H9 (cell line): Measurements from ENCODE around the gene SLC6A8. TPM values are rescaled to one million over a fixed set of nuclear protein-coding genes. Genes with fewer than 3 reads are reported as not detected.
"Not testable (repeated sequence)": the region's sequence is repeated elsewhere in the genome, so short reads cannot be mapped to it uniquely, and the experiment has no call there.

Experiments
- DNase-seq: peaks from one replicate; pipeline ENCODE4 v3.0.0-alpha.2; 2017
- H2AFZ ChIP-seq: one replicate; pipeline ENCODE4 v1.6.1; 2013; ENCODE audit warnings: mild to moderate bottlenecking, low read length, control low read depth, moderate library complexity
- H2AK5ac ChIP-seq: 2 replicates; pipeline ENCODE4 v1.6.1; 2013; ENCODE audit warnings: low read length, control low read depth, mixed read lengths; ENCODE audit not compliant: insufficient read length
- H2BK120ac ChIP-seq: one replicate; pipeline ENCODE4 v1.6.1; 2013; ENCODE audit warnings: low read depth, mild to moderate bottlenecking, low read length, control low read depth, inconsistent platforms; ENCODE audit not compliant: poor library complexity, severe bottlenecking
- H2BK12ac ChIP-seq: 2 replicates; pipeline ENCODE4 v1.6.1; 2013; ENCODE audit warnings: low read length, control low read depth, mixed read lengths, low read depth; ENCODE audit not compliant: insufficient read length
- H2BK15ac ChIP-seq: 2 replicates; pipeline ENCODE4 v1.6.1; 2013; ENCODE audit warnings: low read depth, low read length, control low read depth
- H2BK20ac ChIP-seq: one replicate; pipeline ENCODE4 v1.6.1; 2013; ENCODE audit warnings: low read depth, mild to moderate bottlenecking, low read length, control low read depth, inconsistent platforms; ENCODE audit not compliant: poor library complexity, severe bottlenecking
- H2BK5ac ChIP-seq: 2 replicates; pipeline ENCODE4 v1.6.1; 2013; ENCODE audit warnings: low read length, control low read depth, mixed read lengths; ENCODE audit not compliant: insufficient read length
- H3K14ac ChIP-seq: 2 replicates; pipeline ENCODE4 v1.6.1; 2013; ENCODE audit warnings: low read length, control low read depth; ENCODE audit not compliant: insufficient read depth
- H3K18ac ChIP-seq: 2 replicates; pipeline ENCODE4 v1.6.1; 2013; ENCODE audit warnings: low read depth, mild to moderate bottlenecking, mixed read lengths, low read length, control low read depth; ENCODE audit not compliant: insufficient read length
- H3K23ac ChIP-seq: 2 replicates; pipeline ENCODE4 v1.6.1; 2013; ENCODE audit warnings: low read length, control low read depth, mixed read lengths, low read depth; ENCODE audit not compliant: insufficient read length
- H3K23me2 ChIP-seq: 2 replicates; pipeline ENCODE4 v1.6.1; 2013; ENCODE audit warnings: low read depth, mild to moderate bottlenecking, mixed read lengths, low read length, control low read depth; ENCODE audit not compliant: insufficient read length, poor library complexity, severe bottlenecking
- H3K27ac ChIP-seq: 2 replicates; pipeline ENCODE4 v1.5.1; 2013; ENCODE audit warnings: low read length, control low read depth, mixed read lengths, low read depth; ENCODE audit not compliant: insufficient read length
- H3K27me3 ChIP-seq: 2 replicates; pipeline ENCODE4 v1.6.1; 2013; ENCODE audit warnings: low read length, control low read depth, inconsistent platforms; ENCODE audit not compliant: insufficient read depth
- H3K4ac ChIP-seq: 2 replicates; pipeline ENCODE4 v1.6.1; 2013; ENCODE audit warnings: low read depth, mild to moderate bottlenecking, control low read depth, inconsistent platforms, low read length, moderate library complexity
- H3K4me1 ChIP-seq: 2 replicates; pipeline ENCODE4 v1.6.1; 2013; ENCODE audit warnings: low read length, control low read depth, inconsistent platforms; ENCODE audit not compliant: insufficient read depth
- H3K4me2 ChIP-seq: 2 replicates; pipeline ENCODE4 v1.6.1; 2013; ENCODE audit warnings: low read length, control low read depth, mixed read lengths; ENCODE audit not compliant: insufficient read length, insufficient read depth
- H3K56ac ChIP-seq: 2 replicates; pipeline ENCODE4 v1.6.1; 2013; ENCODE audit warnings: low read depth, mild to moderate bottlenecking, mixed read lengths, low read length, control low read depth; ENCODE audit not compliant: insufficient read length
- H3K79me1 ChIP-seq: 2 replicates; pipeline ENCODE4 v1.6.1; 2013; ENCODE audit warnings: low read depth, mild to moderate bottlenecking, moderate library complexity, low read length, control low read depth, inconsistent platforms; ENCODE audit not compliant: insufficient read depth, poor library complexity, severe bottlenecking
- H3K79me2 ChIP-seq: 2 replicates; pipeline ENCODE4 v1.6.1; 2013; ENCODE audit warnings: low read length, control low read depth, inconsistent platforms; ENCODE audit not compliant: insufficient read depth
- H3K9ac ChIP-seq: 2 replicates; pipeline ENCODE4 v1.6.1; 2013; ENCODE audit warnings: low read length, control low read depth, mixed read lengths; ENCODE audit not compliant: insufficient read length; ENCODE audit errors: extremely low read depth
- H3K9me3 ChIP-seq: one replicate; pipeline ENCODE4 v1.6.1; 2013; ENCODE audit warnings: low read depth, low read length, inconsistent platforms; ENCODE audit not compliant: control insufficient read depth
- H3T11ph ChIP-seq: one replicate; pipeline ENCODE4 v1.6.1; 2013; ENCODE audit warnings: mild to moderate bottlenecking, low read length, control low read depth, inconsistent platforms
- H4K20me1 ChIP-seq: one replicate; pipeline ENCODE4 v1.6.1; 2013; ENCODE audit not compliant: control insufficient read depth, insufficient read length, insufficient read depth
- H4K5ac ChIP-seq: 2 replicates; pipeline ENCODE4 v1.6.1; 2013; ENCODE audit warnings: low read depth, mild to moderate bottlenecking, mixed read lengths, low read length, control low read depth; ENCODE audit not compliant: insufficient read length
- H4K8ac ChIP-seq: replicated peaks from 2 replicates; pipeline ENCODE4 v1.6.1; 2013; ENCODE audit warnings: low read length, control low read depth, mixed read lengths, low read depth; ENCODE audit not compliant: insufficient read length
- H4K91ac ChIP-seq: 2 replicates; pipeline ENCODE4 v1.6.1; 2013; ENCODE audit warnings: low read depth, mild to moderate bottlenecking, moderate library complexity, mixed read lengths, low read length, control low read depth; ENCODE audit not compliant: insufficient read length
- H3K27ac Mint-ChIP-seq, 3 experiments: 2 replicates in 2 of 3; 3 replicates in 1 of 3; pipeline ENCODE4 v1.8.0; 2020 to 2021; ENCODE audit warnings: mixed read lengths in 3 of 3, mild to moderate bottlenecking in 1 of 3, moderate library complexity in 1 of 3
- H3K27me3 Mint-ChIP-seq: 2 replicates; pipeline ENCODE4 v1.8.0; 2021; ENCODE audit warnings: low read depth, mild to moderate bottlenecking, moderate library complexity, mixed read lengths
- H3K36me3 Mint-ChIP-seq, 3 experiments: 2 replicates in 2 of 3; 3 replicates in 1 of 3; pipeline ENCODE4 v1.8.0; 2020 to 2021; ENCODE audit warnings: low read depth in 3 of 3, mixed read lengths in 3 of 3; ENCODE audit not compliant: insufficient read depth in 1 of 3
- H3K4me1 Mint-ChIP-seq, 2 experiments: 2 replicates each; pipeline ENCODE4 v1.8.0; 2020; ENCODE audit warnings: mixed read lengths in 2 of 2
- H3K4me3 Mint-ChIP-seq, 2 experiments: 2 replicates in 1 of 2; 3 replicates in 1 of 2; pipeline ENCODE4 v1.8.0; 2020 to 2021; ENCODE audit warnings: mild to moderate bottlenecking in 2 of 2, mixed read lengths in 2 of 2, moderate library complexity in 1 of 2
- H3K9me3 Mint-ChIP-seq, 2 experiments: 2 replicates in 1 of 2; 3 replicates in 1 of 2; pipeline ENCODE4 v1.8.0; 2020; ENCODE audit warnings: mild to moderate bottlenecking in 2 of 2, mixed read lengths in 2 of 2, moderate library complexity in 1 of 2
- WGBS: extraction: QIAGEN DNeasy Blood & Tissue Kit; methylation state at CpG from one replicate; pipeline ENCODE4 v1.1.7; 2013; ENCODE audit warnings: missing lambda C conversion rate, low lambda C conversion rate, mixed read lengths; ENCODE audit not compliant: insufficient read length; ENCODE audit errors: extremely low coverage; 5-methylcytosine and 5-hydroxymethylcytosine counted together
- total RNA-seq: library from RNA; stranded (reverse); gene quantifications from 2 replicates; pipeline ENCODE4 v1.2.1, GENCODE V29; 2021

Gene SLC6A8
- total RNA-seq, 1 experiment from 2014 or later, result 229 TPM

DNA sequence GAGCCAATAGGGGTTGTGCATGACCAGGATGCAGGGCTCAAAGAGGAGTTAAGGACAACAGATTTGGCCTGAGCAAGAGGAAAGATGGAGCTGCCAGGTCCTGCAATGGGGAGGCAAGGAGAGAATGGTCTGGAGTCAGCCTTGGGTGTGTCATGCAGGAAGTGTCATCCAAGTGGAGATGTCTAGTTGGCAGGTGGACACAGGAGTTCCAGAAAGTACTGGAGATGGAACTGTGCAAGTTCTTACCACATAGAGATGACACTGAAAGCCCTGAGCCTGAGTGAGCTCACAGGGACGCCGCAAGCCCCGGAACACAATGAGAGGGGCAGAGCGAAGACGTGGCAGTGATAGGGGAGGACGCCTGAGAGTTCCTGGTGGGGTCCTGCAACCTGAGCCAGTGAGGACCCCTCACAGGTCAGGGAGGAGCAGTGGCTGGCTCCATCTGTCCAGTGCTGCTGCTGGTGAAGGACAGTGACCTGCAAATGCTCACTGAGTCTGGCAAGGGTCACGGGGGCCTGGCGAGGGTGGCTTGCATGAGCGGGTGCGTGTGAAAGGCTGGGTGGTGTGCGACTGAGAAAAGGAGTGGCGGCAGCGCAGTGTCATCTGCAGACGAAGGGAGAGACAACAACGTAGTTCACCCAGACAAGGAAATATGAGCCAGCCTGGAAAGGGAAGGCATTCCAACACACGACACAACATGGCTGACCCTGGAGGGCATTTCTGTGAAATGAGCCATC lies 9.4 kb downstream of the SLC6A8 start:
- not testable (repeated sequence) for H2BK12ac ChIP-seq, H3K9me3 ChIP-seq

More for the DNA sequence above, 9.4 kb downstream of the SLC6A8 start:
- not testable (repeated sequence) for H2BK15ac ChIP-seq, H3K23me2 ChIP-seq, H3K27me3 ChIP-seq, H3K27ac ChIP-seq, H4K91ac ChIP-seq, H2BK5ac ChIP-seq, DNase-seq, H3K4ac ChIP-seq, H3K9ac ChIP-seq, H4K8ac ChIP-seq, H3K4me2 ChIP-seq, H3K56ac ChIP-seq, H3K4me1 Mint-ChIP-seq, H3K79me2 ChIP-seq, H3K4me3 Mint-ChIP-seq, H2AK5ac ChIP-seq, H3K79me1 ChIP-seq, H3K18ac ChIP-seq, H3K27me3 Mint-ChIP-seq, H3T11ph ChIP-seq, H3K4me1 ChIP-seq, H4K5ac ChIP-seq, H3K23ac ChIP-seq, H2BK120ac ChIP-seq, H2BK20ac ChIP-seq, H3K14ac ChIP-seq, H2AFZ ChIP-seq, H4K20me1 ChIP-seq
- Mint-ChIP-seq H3K9me3 (peaks cover 55 to 76% of the 10 kb centered on the region in 2 experiments), H3K27ac (peak overlapping the region in 2 of 3 experiments; percentile 70 to 94; a peak in 3 of 7 replicates), H3K36me3 (peaks cover 25 to 57% (median 44%) of the 10 kb centered on the region in 3 experiments)
- WGBS, result no CpG with 5 or more reads among the region's 16 CpGs
